ENCODE measurements around the gene KCNJ13.
"Not testable (repeated sequence)": the region's sequence is repeated elsewhere in the genome, so short reads cannot be mapped to it uniquely, and the experiment has no call there.

The KCNJ13 gene

GRCh38 chr2:232767866-232768265 lies 8.5 kb downstream of the KCNJ13 start:
- DNase-seq (ENCODE audit: low read depth in 3 of 3), result no peak

GRCh38 chr2:232761301-232761907 lies 15.0 kb downstream of the KCNJ13 start:
- DNase-seq (ENCODE audit: low read depth in 3 of 3), result no peak

- no peak for DNase-seq (ENCODE audit: low read depth in 3 of 3)
These were observed 18.5 kb downstream of the KCNJ13 start for GRCh38 chr2:232757905-232758304.

GRCh38 chr2:232750135-232750671 lies 26.2 kb downstream of the KCNJ13 start:
- no peak for DNase-seq (ENCODE audit: low read depth in 3 of 3)

- DNase-seq (ENCODE audit: low read depth in 3 of 3), result no peak
These were observed 27.0 kb downstream of the KCNJ13 start for GRCh38 chr2:232749331-232749730.

- DNase-seq (ENCODE audit: low read depth in 3 of 3), result no peak
These were observed 28.3 kb downstream of the KCNJ13 start for GRCh38 chr2:232748038-232748437.

- DNase-seq (ENCODE audit: low read depth in 3 of 3), result no peak
These were observed 31.4 kb downstream of the KCNJ13 start for GRCh38 chr2:232744963-232745362.

- DNase-seq (ENCODE audit: low read depth in 3 of 3), result no peak
These were observed 34.4 kb downstream of the KCNJ13 start for GRCh38 chr2:232741972-232742371.

- no peak for DNase-seq (ENCODE audit: low read depth in 3 of 3)
These were observed 35.1 kb downstream of the KCNJ13 start for GRCh38 chr2:232741294-232741693.

GRCh38 chr2:232731470-232731869 lies 44.9 kb downstream of the KCNJ13 start:
- no peak for DNase-seq (ENCODE audit: low read depth in 3 of 3)

GRCh38 chr2:232728785-232729184 lies 47.6 kb downstream of the KCNJ13 start:
- no peak for DNase-seq (ENCODE audit: low read depth in 3 of 3)

- no peak for DNase-seq (ENCODE audit: low read depth in 3 of 3)
These were observed 53.3 kb downstream of the KCNJ13 start for GRCh38 chr2:232723027-232723426.

- no peak for DNase-seq (ENCODE audit: low read depth in 3 of 3)
These were observed 54.5 kb downstream of the KCNJ13 start for GRCh38 chr2:232721882-232722281.

GRCh38 chr2:232721261-232721660 lies 55.1 kb downstream of the KCNJ13 start:
- DNase-seq (ENCODE audit: low read depth in 3 of 3), result no peak

GRCh38 chr2:232720056-232720455 lies 56.3 kb downstream of the KCNJ13 start:
- DNase-seq (ENCODE audit: low read depth in 3 of 3), result not testable (repeated sequence)

Measured in stimulated activated CD4-positive, alpha-beta T cell treated with anti-CD3 and anti-CD28 coated beads, TNF-alpha, amount 100 ng/mL, for 48 hours (primary cell).